HCT116 (cell line): ENCODE results near the gene CELF4. TPM values are rescaled to one million over a fixed set of nuclear protein-coding genes. Genes with fewer than 3 reads are reported as not detected.

ENCODE experiments used
- ATAC-seq: fragments of 200-7000 bp; cut with Tn5 transposase; 2 replicates; pipeline ENCODE4 v1.9.1; 2020; ENCODE audit warnings: mild to moderate bottlenecking, moderate library complexity
- BruUV-seq: library from RNA; stranded (reverse); fragments of 400-500 nt; replicated peaks from 2 replicates; lab custom pipeline; 2021; lab: Mats Ljungman, UMichigan
- CTCF ChIA-PET: fragments of 300-600 bp; sonication (Branson Sonifier 250); formaldehyde crosslinking; loops from one replicate; lab custom pipeline; 2021; ENCODE audit warnings: antibody characterized with exemption; lab: Charles Lee
- POLR2A ChIA-PET: fragments of 300-600, 350-600 bp; sonication (Branson Sonifier 250); formaldehyde crosslinking; loops from one replicate; lab custom pipeline; 2021; ENCODE audit warnings: antibody characterized with exemption; lab: Charles Lee
- RAD21 ChIA-PET, 2 experiments: fragments of 300-600 bp; sonication (Branson Sonifier 250); formaldehyde crosslinking; loops; one replicate each; lab custom pipeline; 2023; ENCODE audit warnings: low total read pairs in 2 of 2; ENCODE audit not compliant: uncharacterized antibody in 2 of 2, unreplicated experiment in 2 of 2, low non-redundant PET in 1 of 2; lab: Charles Lee
- DNase-seq: peaks from one replicate; pipeline ENCODE4 v3.0.0-alpha.2; 2010; ENCODE audit warnings: low read depth, low spot score
- H2AFZ ChIP-seq: fragments of 200-600 bp; shearing (Covaris generic), sonication (generic); 2 replicates; pipeline ENCODE4 v1.6.1; 2017; ENCODE audit warnings: low read depth, mixed run types, mixed read lengths, antibody characterized with exemption, low read length; ENCODE audit not compliant: poor library complexity, severe bottlenecking
- H3K27ac ChIP-seq: 2 replicates; pipeline ENCODE4 v1.5.1; 2012; ENCODE audit warnings: low read depth, low read length
- H3K27me3 ChIP-seq: fragments of 200-600 bp; sonication (generic); 2 replicates; pipeline ENCODE4 v1.6.1; 2016; ENCODE audit warnings: mixed run types, low read length, mixed read lengths; ENCODE audit not compliant: insufficient read depth
- H3K36me3 ChIP-seq, 2 experiments: fragments of 200-500 bp in 1 of 2; fragments of 200-600 bp in 1 of 2; sonication (Bioruptor generic) in 1 of 2; sonication (generic) in 1 of 2; 2 replicates each; pipeline versions ENCODE4 v1.5.1 to v1.6.1; 2014 to 2016; ENCODE audit warnings: low read length in 2 of 2, inconsistent platforms in 1 of 2, mixed read lengths in 1 of 2, mixed run types in 1 of 2; ENCODE audit not compliant: insufficient read depth in 2 of 2, control insufficient read depth in 1 of 2
- H3K4me1 ChIP-seq, 2 experiments: fragments of 200-600 bp in 1 of 2; sonication (generic) in 1 of 2; 2 replicates each; pipeline versions ENCODE4 v1.5.1 to v1.6.1; 2012 to 2017; ENCODE audit warnings: low read length in 2 of 2, inconsistent platforms in 1 of 2, mild to moderate bottlenecking in 1 of 2, mixed read lengths in 1 of 2, mixed run types in 1 of 2, moderate library complexity in 1 of 2; ENCODE audit not compliant: insufficient read depth in 2 of 2, control insufficient read depth in 1 of 2
- H3K4me2 ChIP-seq: fragments of 200-600 bp; sonication (generic); 2 replicates; pipeline ENCODE4 v1.6.1; 2017; ENCODE audit warnings: mixed run types, low read length, mixed read lengths
- H3K4me3 ChIP-seq, 2 experiments: fragments of 200-600 bp in 1 of 2; sonication (generic) in 1 of 2; replicated peaks in 1 of 2; 2 replicates each; pipeline ENCODE4 v1.5.1; 2011 to 2016; ENCODE audit warnings: low read length in 2 of 2, control low read depth in 1 of 2, low read depth in 1 of 2, mild to moderate bottlenecking in 1 of 2, mixed read lengths in 1 of 2, mixed run types in 1 of 2
- H3K79me2 ChIP-seq: fragments of 200-600 bp; sonication (generic); 2 replicates; pipeline ENCODE4 v1.6.1; 2017; ENCODE audit warnings: mild to moderate bottlenecking, mixed run types, low read length, moderate library complexity, mixed read lengths; ENCODE audit not compliant: insufficient read depth
- H3K9ac ChIP-seq: fragments of 200-600 bp; sonication (generic); 2 replicates; pipeline ENCODE4 v1.6.1; 2016; ENCODE audit warnings: low read length, mixed read lengths
- H3K9me2 ChIP-seq: fragments of 200-600 bp; sonication (generic), shearing (Covaris generic); 2 replicates; pipeline ENCODE4 v1.6.1; 2017; ENCODE audit warnings: mixed run types, mild to moderate bottlenecking, moderate library complexity; ENCODE audit not compliant: insufficient read depth
- H3K9me3 ChIP-seq, 2 experiments: fragments of 200-500 bp in 1 of 2; fragments of 200-600 bp in 1 of 2; sonication (Bioruptor generic) in 1 of 2; sonication (generic) in 1 of 2; 2 replicates each; pipeline ENCODE4 v1.6.1; 2014 to 2017; ENCODE audit warnings: low read length in 2 of 2, mixed read lengths in 2 of 2, inconsistent platforms in 1 of 2, low read depth in 1 of 2, mild to moderate bottlenecking in 1 of 2, mixed run types in 1 of 2, moderate library complexity in 1 of 2; ENCODE audit not compliant: control insufficient read depth in 1 of 2, insufficient read depth in 1 of 2
- H4K20me1 ChIP-seq: fragments of 200-600 bp; sonication (generic), shearing (Covaris generic); 2 replicates; pipeline ENCODE4 v1.6.1; 2017; ENCODE audit warnings: mixed run types, mild to moderate bottlenecking, moderate library complexity; ENCODE audit not compliant: insufficient read depth
- CEBPB ChIP-seq: IDR thresholded peaks from 2 replicates; pipeline ENCODE4 v1.6.1; 2012; ENCODE audit warnings: low read depth
- SRF ChIP-seq: IDR thresholded peaks from 2 replicates; pipeline ENCODE4 v1.6.1; 2012; ENCODE audit warnings: low read depth
- intact Hi-C: fragments of 100-400 bp; cut with micrococcal nuclease; formaldehyde crosslinking; loops from 2 replicates; pipeline ENCODE4 v1.10.0; 2022
- total RNA-seq: library from RNA; stranded (reverse); gene quantifications from one replicate; pipeline ENCODE4 v1.2.1, GENCODE V29; 2021; ENCODE audit not compliant: unreplicated experiment

The CELF4 gene
- total RNA-seq, 1 experiment from 2014 or later = not detected

DNA sequence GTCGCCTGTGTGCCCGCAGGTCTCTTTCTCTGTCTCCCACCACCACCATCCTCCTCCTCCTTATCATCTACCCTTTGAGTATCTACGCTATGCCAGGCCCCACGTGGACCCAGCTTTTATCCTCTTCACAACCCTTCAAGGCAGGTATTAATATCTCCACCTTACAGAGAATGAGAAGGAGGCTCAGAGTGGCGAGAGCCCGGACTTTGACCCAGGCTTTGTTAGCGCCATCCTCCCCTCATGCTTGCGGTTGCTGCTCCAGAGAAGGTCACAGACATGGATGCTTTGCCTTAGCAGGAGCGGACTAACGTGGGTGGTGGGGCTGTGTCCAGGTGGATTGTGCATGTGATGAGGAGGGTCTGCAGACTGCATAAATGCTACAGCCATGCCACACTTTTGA, 119.8 kb downstream of the CELF4 start:
- no peaks in the 10 kb centered on the region for H3K79me2 ChIP-seq
- H2AFZ ChIP-seq = no peak overlapping the region
- no peaks in the 10 kb centered on the region for H3K36me3 ChIP-seq
- no peak overlapping the region for H3K4me3 ChIP-seq
- no peak for DNase-seq
- intact Hi-C loops = loop anchor here (2.0 kb wide), 1 partner anchor 93 kb away; no protein-coding TSS in a partner anchor
- H3K9ac ChIP-seq = no peak overlapping the region
- H3K4me1 ChIP-seq = peaks cover 9 to 13% of the 10 kb centered on the region in 2 experiments; a peak in 3 of 4 replicates
- CTCF ChIA-PET = no interaction called here
- no peak for ATAC-seq
- BruUV-seq = no TSS peak
- POLR2A ChIA-PET = no interaction called here
- peaks cover 26% of the 10 kb centered on the region; the same call in 1 of the 2 replicates for H3K27me3 ChIP-seq
- TF ChIP-seq SRF = no peak
- TF ChIP-seq, all 23 proteins: peak for 0
- no peaks in the 10 kb centered on the region for H3K9me3 ChIP-seq
- no peak overlapping the region for H3K27ac ChIP-seq
- no peaks in the 10 kb centered on the region for H4K20me1 ChIP-seq
- H3K4me2 ChIP-seq = no peak overlapping the region
- RAD21 ChIA-PET = no interaction called here
- no peaks in the 10 kb centered on the region for H3K9me2 ChIP-seq

DNA sequence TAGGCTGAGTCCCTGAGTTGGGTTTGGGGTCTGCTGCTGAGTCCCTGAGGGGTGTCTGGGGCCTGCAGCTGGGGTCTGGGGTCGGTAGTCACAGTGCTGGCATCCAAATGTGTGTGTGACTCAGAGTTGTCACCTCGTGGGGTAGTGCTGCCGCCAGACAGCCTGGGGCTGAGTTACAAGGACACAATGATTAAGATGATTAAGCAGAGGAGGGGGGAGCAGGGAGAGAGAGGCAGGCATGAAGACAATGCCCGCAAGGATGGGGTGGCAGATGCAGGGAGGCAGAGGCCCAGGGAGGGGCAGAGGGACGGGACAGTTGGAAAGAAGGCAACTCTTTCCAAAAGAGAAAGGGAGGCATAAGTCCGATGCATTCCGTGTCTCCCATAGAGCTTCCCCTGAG, 120.2 kb downstream of the CELF4 start:
- DNase-seq = no peak
- ChIA-PET RAD21 (no interaction called here), POLR2A (no interaction called here), CTCF (interaction anchor here (1.0 to 1.4 kb wide), 2 partner anchors 88 to 92 kb away, joined by 3 read pairs; no protein-coding TSS in a partner anchor)
- Histone ChIP-seq H4K20me1 (no peaks in the 10 kb centered on the region), H2AFZ (no peak overlapping the region), H3K27ac (no peak overlapping the region), H3K27me3 (peaks cover 30% of the 10 kb centered on the region; the same call in 1 of the 2 replicates), H3K9me2 (no peaks in the 10 kb centered on the region), H3K4me2 (no peak overlapping the region), H3K36me3 (no peaks in the 10 kb centered on the region), H3K79me2 (no peaks in the 10 kb centered on the region), H3K9ac (no peak overlapping the region), H3K4me3 (no peak overlapping the region), H3K4me1 (peaks cover 9 to 13% of the 10 kb centered on the region in 2 experiments; a peak in 3 of 4 replicates), H3K9me3 (no peaks in the 10 kb centered on the region)
- no peak for ATAC-seq
- no peak for TF ChIP-seq CEBPB
- BruUV-seq = no TSS peak
- intact Hi-C loops = loop anchor here (2.0 kb wide), 1 partner anchor 93 kb away; no protein-coding TSS in a partner anchor
